Keratinocyte (primary cell): ENCODE results near the gene METTL3.

Experiments used
- EZH2 ChIP-seq: IDR thresholded peaks from one replicate; pipeline ENCODE4 v1.6.1; 2012; ENCODE audit warnings: inconsistent platforms, mild to moderate bottlenecking, low read length, moderate library complexity
- TF ChIP-seq, protein P1 (sequence below), 3 experiments: IDR thresholded peaks in 1 of 3; conservative IDR thresholded peaks in 1 of 3; optimal IDR thresholded peaks in 1 of 3; 2 replicates in 2 of 3; 3 replicates in 1 of 3; pipeline versions ENCODE3 to v1.5.1; 2011; ENCODE audit warnings: low read length in 3 of 3, mild to moderate bottlenecking in 3 of 3, moderate library complexity in 2 of 3, control low read depth in 1 of 3, inconsistent platforms in 1 of 3; ENCODE audit not compliant: insufficient read depth in 2 of 3; ENCODE audit errors: extremely low read depth in 1 of 3

- TF ChIP-seq, protein P1, sequence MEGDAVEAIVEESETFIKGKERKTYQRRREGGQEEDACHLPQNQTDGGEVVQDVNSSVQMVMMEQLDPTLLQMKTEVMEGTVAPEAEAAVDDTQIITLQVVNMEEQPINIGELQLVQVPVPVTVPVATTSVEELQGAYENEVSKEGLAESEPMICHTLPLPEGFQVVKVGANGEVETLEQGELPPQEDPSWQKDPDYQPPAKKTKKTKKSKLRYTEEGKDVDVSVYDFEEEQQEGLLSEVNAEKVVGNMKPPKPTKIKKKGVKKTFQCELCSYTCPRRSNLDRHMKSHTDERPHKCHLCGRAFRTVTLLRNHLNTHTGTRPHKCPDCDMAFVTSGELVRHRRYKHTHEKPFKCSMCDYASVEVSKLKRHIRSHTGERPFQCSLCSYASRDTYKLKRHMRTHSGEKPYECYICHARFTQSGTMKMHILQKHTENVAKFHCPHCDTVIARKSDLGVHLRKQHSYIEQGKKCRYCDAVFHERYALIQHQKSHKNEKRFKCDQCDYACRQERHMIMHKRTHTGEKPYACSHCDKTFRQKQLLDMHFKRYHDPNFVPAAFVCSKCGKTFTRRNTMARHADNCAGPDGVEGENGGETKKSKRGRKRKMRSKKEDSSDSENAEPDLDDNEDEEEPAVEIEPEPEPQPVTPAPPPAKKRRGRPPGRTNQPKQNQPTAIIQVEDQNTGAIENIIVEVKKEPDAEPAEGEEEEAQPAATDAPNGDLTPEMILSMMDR (optimal IDR thresholded peaks at IDR 0.05 in 1 of 3, IDR thresholded peaks at IDR 0.05 in 1 of 3, conservative IDR thresholded peaks at IDR 0.05 in 1 of 3; ENCODE audit: extremely low read depth in 1 of 3, insufficient read depth in 2 of 3, low read length in 3 of 3), result no peak
- TF ChIP-seq EZH2, result no peak
These were observed 15.0 kb upstream of the METTL3 start, which contains the start of gene SALL2 for GRCh38 chr14:21525962-21526671.
